Dendritic cell treated with granulocyte-macrophage colony-stimulating factor and Interleukin-4, amounts not matched to agents 40 ng/mL and 50 ng/mL, for 4 days (primary cell): ENCODE results near the gene LMNTD2.

Source experiments
- H3K27ac Mint-ChIP-seq: one replicate; pipeline ENCODE4 v1.8.0; 2022; ENCODE audit warnings: mild to moderate bottlenecking, mixed read lengths
- H3K27me3 Mint-ChIP-seq: one replicate; pipeline ENCODE4 v1.8.0; 2022; ENCODE audit warnings: mild to moderate bottlenecking, mixed read lengths
- H3K36me3 Mint-ChIP-seq: one replicate; pipeline ENCODE4 v1.8.0; 2022; ENCODE audit warnings: low read depth, mixed read lengths
- H3K4me1 Mint-ChIP-seq: one replicate; pipeline ENCODE4 v1.8.0; 2022; ENCODE audit warnings: low read depth, mixed read lengths
- H3K4me3 Mint-ChIP-seq: one replicate; pipeline ENCODE4 v1.8.0; 2022; ENCODE audit warnings: mild to moderate bottlenecking, moderate library complexity, mixed read lengths
- H3K9me3 Mint-ChIP-seq: one replicate; pipeline ENCODE4 v1.8.0; 2022; ENCODE audit warnings: mixed read lengths
- intact Hi-C: fragments of 100-400 bp; cut with micrococcal nuclease; formaldehyde crosslinking; loops from one replicate; pipeline ENCODE4 v1.15.0; 2022

LMNTD2 gene

DNA sequence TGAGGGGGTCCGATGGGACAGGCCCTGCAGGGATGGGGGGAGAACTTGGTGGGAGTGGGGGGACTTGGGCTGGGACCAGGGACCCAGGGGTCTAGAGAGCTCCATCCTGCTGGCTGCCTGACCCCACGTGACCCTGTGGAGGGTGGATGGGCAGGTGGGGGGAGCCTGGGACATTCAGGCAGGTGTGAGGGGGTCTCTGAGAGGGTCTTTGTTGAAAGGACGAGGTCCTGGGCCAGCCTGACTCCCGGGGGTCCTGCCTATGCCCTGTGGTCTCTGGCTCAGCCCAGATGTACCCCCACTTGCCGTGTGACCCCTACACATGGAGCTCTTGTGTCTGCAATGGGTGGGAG lies 15.7 kb downstream of the LMNTD2 start:
- no peak overlapping the region for H3K27ac Mint-ChIP-seq
- H3K36me3 Mint-ChIP-seq: no peaks in the 10 kb centered on the region
- H3K9me3 Mint-ChIP-seq: no peaks in the 10 kb centered on the region
- H3K27me3 Mint-ChIP-seq: peaks cover 28% of the 10 kb centered on the region
- no peak overlapping the region for H3K4me3 Mint-ChIP-seq
- intact Hi-C loops: no loop called here
- no peaks in the 10 kb centered on the region for H3K4me1 Mint-ChIP-seq

DNA sequence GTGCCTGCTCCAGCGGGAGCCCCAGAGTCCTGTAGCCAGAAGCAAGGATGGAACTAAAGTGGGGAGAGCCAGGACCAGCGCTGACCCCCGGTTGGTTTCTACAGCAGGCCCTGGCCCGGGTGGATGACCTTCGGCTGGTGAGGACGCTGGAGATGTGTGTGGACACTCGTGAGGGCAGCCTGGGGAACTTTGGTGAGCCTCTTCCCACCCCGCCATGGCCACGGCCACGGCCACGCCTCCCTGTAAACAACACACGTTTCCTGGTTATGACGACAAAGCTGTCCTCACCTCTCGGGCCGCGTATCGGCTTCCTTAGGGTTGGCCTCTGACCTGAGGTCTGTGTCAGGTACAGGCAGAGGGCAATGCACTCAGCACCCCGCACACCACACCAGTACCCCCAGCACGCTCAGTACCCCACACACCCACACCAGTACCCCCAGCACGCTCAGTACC lies 19.1 kb downstream of the LMNTD2 start:
- Mint-ChIP-seq H3K27me3 (peaks cover 42% of the 10 kb centered on the region), H3K36me3 (no peaks in the 10 kb centered on the region), H3K27ac (no peak overlapping the region), H3K4me1 (peaks cover 12% of the 10 kb centered on the region), H3K9me3 (no peaks in the 10 kb centered on the region), H3K4me3 (no peak overlapping the region)
- intact Hi-C loops: no loop called here

DNA sequence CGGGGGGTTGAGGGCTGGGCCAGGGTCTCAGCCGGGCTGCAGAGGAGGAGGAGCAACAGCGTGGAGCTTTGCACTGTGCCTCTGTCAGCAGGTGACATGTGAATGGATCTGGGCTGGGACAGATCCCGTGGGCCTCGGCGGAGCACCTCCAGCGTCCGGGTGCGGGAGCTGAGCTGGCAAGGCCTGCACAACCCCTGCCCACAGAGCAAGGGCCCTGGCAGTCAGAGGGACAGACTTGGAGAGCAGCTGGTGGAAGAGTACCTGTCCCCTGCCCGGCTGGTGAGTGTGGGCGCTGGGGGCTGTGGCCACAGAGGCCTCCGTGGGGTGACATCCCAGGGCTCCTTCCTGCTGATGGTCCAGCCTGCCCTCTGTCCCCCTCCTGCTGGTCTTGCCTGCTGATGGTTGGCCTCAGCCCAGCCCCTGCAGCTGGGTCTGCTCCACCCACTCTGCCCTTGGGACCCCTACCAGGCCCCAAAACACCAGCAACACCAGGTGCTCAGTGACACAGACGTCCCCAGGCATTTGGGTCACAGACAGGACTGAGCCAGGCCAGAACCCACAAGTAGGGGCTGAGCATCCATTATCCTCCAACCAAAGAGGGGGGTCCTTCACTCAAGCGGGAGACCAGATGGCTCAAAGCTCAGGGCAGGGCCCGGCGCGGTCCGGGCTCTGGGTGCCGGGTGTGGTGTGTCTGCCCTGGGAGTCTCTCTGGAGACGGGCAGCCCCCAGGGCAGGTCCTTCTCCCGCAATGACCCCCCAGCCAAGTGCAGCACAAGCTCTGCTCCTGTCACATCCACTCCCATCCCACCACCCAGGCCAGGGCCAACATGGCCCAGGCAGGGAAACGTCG lies 19.7 kb downstream of the LMNTD2 start:
- intact Hi-C loops: no loop called here
- H3K27me3 Mint-ChIP-seq: peaks cover 40% of the 10 kb centered on the region

DNA sequence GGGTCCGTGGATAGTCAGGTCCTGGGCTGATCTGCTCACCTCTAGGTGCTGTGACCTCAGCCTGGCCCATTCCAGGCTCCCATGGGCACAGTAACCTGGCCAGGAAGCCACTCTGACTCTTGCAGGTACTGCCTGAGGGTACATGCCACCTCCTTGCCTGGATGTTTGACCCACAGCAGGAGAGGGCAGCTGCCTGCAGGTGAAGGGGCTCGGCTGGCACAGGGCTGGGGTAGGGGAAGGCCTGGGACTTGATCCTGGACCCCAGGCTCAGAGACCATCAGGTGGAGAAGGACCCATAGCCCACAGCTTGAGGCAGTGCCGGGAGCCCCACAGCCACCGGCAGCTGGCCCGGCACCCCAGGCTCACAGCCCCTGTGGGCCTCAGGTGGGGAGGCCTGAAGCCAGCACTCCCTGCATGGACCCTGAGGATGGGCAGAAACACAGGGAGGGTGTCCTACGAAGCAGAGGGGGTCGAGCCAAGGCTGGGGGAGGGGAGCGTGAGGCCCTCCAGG lies 20.5 kb downstream of the LMNTD2 start:
- peaks cover 39% of the 10 kb centered on the region for H3K27me3 Mint-ChIP-seq
- H3K36me3 Mint-ChIP-seq: no peaks in the 10 kb centered on the region
- no peak overlapping the region for H3K27ac Mint-ChIP-seq
- intact Hi-C loops: no loop called here
- peaks cover 18% of the 10 kb centered on the region for H3K4me1 Mint-ChIP-seq
- no peaks in the 10 kb centered on the region for H3K9me3 Mint-ChIP-seq
- no peak overlapping the region for H3K4me3 Mint-ChIP-seq

More for the DNA sequence above, 19.7 kb downstream of the LMNTD2 start:
- Mint-ChIP-seq H3K9me3 (no peaks in the 10 kb centered on the region), H3K4me1 (peaks cover 18% of the 10 kb centered on the region), H3K36me3 (no peaks in the 10 kb centered on the region), H3K4me3 (no peak overlapping the region), H3K27ac (no peak overlapping the region)

DNA sequence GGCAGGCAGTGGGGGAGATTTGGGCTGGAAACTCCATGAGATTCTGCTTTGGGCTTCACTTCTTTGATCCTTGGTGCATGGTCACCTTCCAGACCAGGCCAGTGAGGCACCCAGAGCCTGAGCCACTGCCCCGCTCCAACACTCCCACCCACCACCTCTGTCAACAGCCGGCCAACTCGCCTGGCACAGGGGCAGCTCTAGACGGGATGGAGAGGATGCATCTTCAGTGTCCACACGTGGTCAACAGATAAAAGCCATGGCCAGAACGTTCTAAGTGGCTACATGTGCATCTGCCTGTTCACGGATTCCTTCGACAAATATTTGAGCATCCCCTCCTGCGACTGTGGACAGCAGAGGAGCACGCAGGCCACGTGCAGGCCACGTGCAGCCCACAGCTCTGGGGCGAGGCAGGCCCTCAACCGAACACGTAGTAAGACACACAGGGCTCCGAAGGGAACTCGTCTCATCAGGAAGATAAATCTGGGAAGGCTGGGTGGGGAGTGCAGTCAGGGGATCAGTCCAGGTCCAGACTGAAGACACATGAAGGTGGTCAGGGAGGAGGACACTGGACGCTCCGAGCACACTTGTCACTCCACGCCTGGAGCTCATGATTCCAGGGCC lies 22.0 kb downstream of the LMNTD2 start:
- peaks cover 37% of the 10 kb centered on the region for H3K27me3 Mint-ChIP-seq
- H3K27ac Mint-ChIP-seq: no peak overlapping the region
- H3K36me3 Mint-ChIP-seq: peaks cover 9% of the 10 kb centered on the region
- H3K4me1 Mint-ChIP-seq: peaks cover 28% of the 10 kb centered on the region
- intact Hi-C loops: no loop called here
- H3K4me3 Mint-ChIP-seq: no peak overlapping the region
- H3K9me3 Mint-ChIP-seq: no peaks in the 10 kb centered on the region

- Mint-ChIP-seq H3K9me3 (no peaks in the 10 kb centered on the region), H3K27ac (peak overlapping the region; percentile 89), H3K4me3 (peak overlapping the region; percentile 83), H3K4me1 (peaks cover 28% of the 10 kb centered on the region), H3K36me3 (peaks cover 16% of the 10 kb centered on the region), H3K27me3 (peaks cover 37% of the 10 kb centered on the region)
- intact Hi-C loops: loop anchor here (2.0 kb wide), 1 partner anchor 33 kb away; no protein-coding TSS in a partner anchor
Measured at GRCh38 chr11:537622-538430, 22.7 kb downstream of the LMNTD2 start.

- peak within 1 kb of the TSS; percentile 89 for H3K27ac Mint-ChIP-seq
- intact Hi-C loops: loop anchor here (2.0 kb wide), 1 partner anchor 32 kb away; no protein-coding TSS in a partner anchor
- peaks cover 24% of the 10 kb centered on the region for H3K36me3 Mint-ChIP-seq
- H3K27me3 Mint-ChIP-seq: peaks cover 37% of the 10 kb centered on the region
- peaks cover 28% of the 10 kb centered on the region for H3K4me1 Mint-ChIP-seq
- H3K4me3 Mint-ChIP-seq: peak within 1 kb of the TSS; percentile 83
- H3K9me3 Mint-ChIP-seq: no peaks in the 10 kb centered on the region
Measured at GRCh38 chr11:536841-537621, 23.5 kb downstream of the LMNTD2 start, which contains the start of gene LRRC56. Gene LRRC56, plus strand, starts transcription at chr11:537527. Its CDS starts 3,158 bp downstream, at chr11:540685.

- Mint-ChIP-seq H3K36me3 (peaks cover 32% of the 10 kb centered on the region), H3K4me1 (peaks cover 28% of the 10 kb centered on the region), H3K27ac (peak within 1 kb of the TSS; percentile 89), H3K4me3 (peak within 1 kb of the TSS; percentile 83), H3K9me3 (no peaks in the 10 kb centered on the region), H3K27me3 (peaks cover 35% of the 10 kb centered on the region)
- intact Hi-C loops: loop anchor here (2.0 kb wide), 1 partner anchor 31 kb away; no protein-coding TSS in a partner anchor
Measured at GRCh38 chr11:535519-536454, 24.8 kb downstream of the LMNTD2 start, which contains the start of gene HRAS. Gene HRAS, minus strand, starts transcription at chr11:535576.

GRCh38 chr11:535210-535518 lies 25.4 kb downstream of the LMNTD2 start:
- Mint-ChIP-seq H3K27ac (no peak overlapping the region), H3K36me3 (peaks cover 35% of the 10 kb centered on the region), H3K4me3 (no peak overlapping the region), H3K27me3 (peaks cover 31% of the 10 kb centered on the region), H3K4me1 (peaks cover 28% of the 10 kb centered on the region), H3K9me3 (no peaks in the 10 kb centered on the region)
- intact Hi-C loops: no loop called here

GRCh38 chr11:534396-535209 lies 25.9 kb downstream of the LMNTD2 start:
- peaks cover 28% of the 10 kb centered on the region for H3K4me1 Mint-ChIP-seq
- H3K36me3 Mint-ChIP-seq: peaks cover 39% of the 10 kb centered on the region
- peak overlapping the region; percentile 65 for H3K27ac Mint-ChIP-seq
- H3K9me3 Mint-ChIP-seq: no peaks in the 10 kb centered on the region
- H3K27me3 Mint-ChIP-seq: peaks cover 26% of the 10 kb centered on the region
- intact Hi-C loops: no loop called here
- peak overlapping the region; percentile 76 for H3K4me3 Mint-ChIP-seq

GRCh38 chr11:533586-534395 lies 26.7 kb downstream of the LMNTD2 start:
- Mint-ChIP-seq H3K4me1 (peaks cover 28% of the 10 kb centered on the region), H3K4me3 (peak overlapping the region; percentile 76), H3K36me3 (peaks cover 39% of the 10 kb centered on the region), H3K27me3 (peaks cover 19% of the 10 kb centered on the region), H3K9me3 (no peaks in the 10 kb centered on the region), H3K27ac (peak overlapping the region; percentile 65)
- intact Hi-C loops: no loop called here
